ENCODE measurements around the gene SMDT1. TPM values are rescaled to one million over a fixed set of nuclear protein-coding genes. Genes with fewer than 3 reads are reported as not detected.

The SMDT1 gene, protein sequence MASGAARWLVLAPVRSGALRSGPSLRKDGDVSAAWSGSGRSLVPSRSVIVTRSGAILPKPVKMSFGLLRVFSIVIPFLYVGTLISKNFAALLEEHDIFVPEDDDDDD
- total RNA-seq, result 10.0 TPM
- 86.1 TPM for polyA plus RNA-seq

DNA sequence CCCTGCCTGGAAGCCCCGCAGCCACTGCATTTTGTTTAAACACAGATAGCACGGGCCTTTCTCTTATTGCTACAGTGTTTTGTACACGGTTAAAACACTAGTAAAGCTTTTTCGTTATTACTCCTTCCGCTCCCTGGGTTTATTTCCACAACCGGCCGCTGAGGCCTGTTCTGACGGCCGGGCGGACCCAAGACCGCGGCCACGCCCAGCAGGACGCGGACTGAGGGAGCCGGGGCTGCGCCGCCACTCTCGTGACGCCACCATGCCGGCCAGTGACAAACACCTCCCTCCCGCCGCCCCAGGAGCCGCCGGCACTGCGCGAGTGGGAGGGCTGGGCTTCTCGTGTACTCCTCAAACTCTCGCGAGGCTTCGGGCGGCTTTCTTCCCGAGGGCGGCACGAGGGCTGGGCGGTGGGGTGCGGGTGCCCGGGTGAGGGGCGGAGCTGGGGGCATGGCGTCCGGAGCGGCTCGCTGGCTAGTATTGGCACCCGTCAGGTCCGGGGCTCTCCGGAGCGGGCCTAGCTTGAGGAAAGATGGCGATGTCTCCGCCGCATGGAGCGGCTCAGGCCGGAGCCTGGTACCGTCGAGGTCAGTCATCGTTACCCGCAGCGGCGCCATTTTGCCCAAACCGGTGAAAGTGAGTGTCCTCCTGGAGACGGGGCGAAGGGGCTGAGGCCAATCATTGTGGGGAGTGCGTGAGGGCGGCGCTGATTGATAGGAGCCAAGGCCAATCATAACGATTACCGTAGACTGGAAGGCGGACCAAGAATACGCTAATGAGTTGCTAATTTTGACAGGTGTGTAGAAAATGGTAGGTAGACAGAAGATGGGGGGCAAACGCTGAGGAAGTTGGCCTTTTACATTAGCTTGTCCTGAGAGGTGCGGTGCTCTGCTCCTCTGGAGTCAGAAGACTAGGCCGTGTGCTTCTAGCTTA lies at the start of gene SMDT1:
Gene SMDT1 (plus strand): TSS at position 382 of the 933 bp plus-strand sequence. CDS start 69 bp downstream, at position 451.
- H3K36me3 ChIP-seq (ENCODE audit: insufficient read depth), result no peaks in the 10 kb centered on the region
- under 1% methylated on average over 71 of the region's 71 CpGs for WGBS

GRCh38 chr22:42033263-42034181 lies 46.0 kb upstream of the SMDT1 start:
- DNase-seq (ENCODE audit: extremely low spot score), result no peak
- H3K27ac ChIP-seq (ENCODE audit: low read depth), result no peak overlapping the region
- no peaks in the 10 kb centered on the region for H3K4me1 ChIP-seq (ENCODE audit: insufficient read depth)
- no peak overlapping the region for H3K4me3 ChIP-seq (ENCODE audit: low read depth, low read length)
- WGBS, result 91% methylated on average over 5 of the region's 5 CpGs
- H3K36me3 ChIP-seq (ENCODE audit: insufficient read depth), result no peaks in the 10 kb centered on the region

More for the DNA sequence above, at the start of gene SMDT1:
- peak within 1 kb of the TSS; percentile 45 for H3K4me3 ChIP-seq (ENCODE audit: low read depth, low read length)
- no peaks in the 10 kb centered on the region for H3K4me1 ChIP-seq (ENCODE audit: insufficient read depth)
- H3K27ac ChIP-seq (ENCODE audit: low read depth), result peak within 1 kb of the TSS; percentile 99
- DNase-seq (ENCODE audit: extremely low spot score), result peak; percentile 97

DNA sequence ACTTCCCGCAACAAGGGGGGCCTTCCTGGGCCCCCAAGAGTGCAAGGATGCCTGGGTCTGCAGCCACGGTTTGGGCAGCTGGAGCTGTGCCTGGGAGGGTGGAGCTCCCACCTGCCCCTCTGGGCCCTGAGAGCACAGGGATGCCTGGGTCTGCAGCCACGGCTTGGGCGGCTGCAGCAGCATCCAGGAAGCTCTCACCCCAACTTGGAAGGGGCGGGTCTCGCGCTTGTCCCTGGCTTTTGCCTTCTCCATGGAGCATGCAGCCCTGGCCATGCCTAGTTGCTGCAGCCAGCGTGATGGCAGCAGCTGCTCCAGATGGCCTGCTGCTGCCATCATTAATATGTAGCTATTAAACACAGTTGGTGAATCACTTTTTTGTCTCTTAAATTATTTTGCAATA lies 44.2 kb upstream of the SMDT1 start:
- Histone ChIP-seq H3K36me3 (ENCODE audit: insufficient read depth) (no peaks in the 10 kb centered on the region), H3K4me1 (ENCODE audit: insufficient read depth) (no peaks in the 10 kb centered on the region), H3K4me3 (ENCODE audit: low read depth, low read length) (no peak overlapping the region), H3K27ac (ENCODE audit: low read depth) (no peak overlapping the region)
- no peak for DNase-seq (ENCODE audit: extremely low spot score)
- WGBS, result 84% methylated on average over 8 of the region's 8 CpGs

- 93% methylated on average over 5 of the region's 5 CpGs for WGBS
- Histone ChIP-seq H3K27ac (ENCODE audit: low read depth) (no peak overlapping the region), H3K4me3 (ENCODE audit: low read depth, low read length) (no peak overlapping the region), H3K36me3 (ENCODE audit: insufficient read depth) (no peaks in the 10 kb centered on the region), H3K4me1 (ENCODE audit: insufficient read depth) (no peaks in the 10 kb centered on the region)
- DNase-seq (ENCODE audit: extremely low spot score), result no peak
Measured at GRCh38 chr22:42039271-42039670, 40.2 kb upstream of the SMDT1 start.

GRCh38 chr22:42041784-42042183 lies 37.7 kb upstream of the SMDT1 start:
- no peak for DNase-seq (ENCODE audit: extremely low spot score)
- Histone ChIP-seq H3K4me1 (ENCODE audit: insufficient read depth) (no peaks in the 10 kb centered on the region), H3K4me3 (ENCODE audit: low read depth, low read length) (no peak overlapping the region), H3K36me3 (ENCODE audit: insufficient read depth) (no peaks in the 10 kb centered on the region), H3K27ac (ENCODE audit: low read depth) (no peak overlapping the region)

- WGBS, result 71% methylated on average over 2 of the region's 2 CpGs
- Histone ChIP-seq H3K4me1 (ENCODE audit: insufficient read depth) (no peaks in the 10 kb centered on the region), H3K36me3 (ENCODE audit: insufficient read depth) (peaks cover 2% of the 10 kb centered on the region), H3K4me3 (ENCODE audit: low read depth, low read length) (no peak overlapping the region), H3K27ac (ENCODE audit: low read depth) (no peak overlapping the region)
- DNase-seq (ENCODE audit: extremely low spot score), result no peak
Measured at GRCh38 chr22:42050641-42051180, 28.8 kb upstream of the SMDT1 start.

DNA sequence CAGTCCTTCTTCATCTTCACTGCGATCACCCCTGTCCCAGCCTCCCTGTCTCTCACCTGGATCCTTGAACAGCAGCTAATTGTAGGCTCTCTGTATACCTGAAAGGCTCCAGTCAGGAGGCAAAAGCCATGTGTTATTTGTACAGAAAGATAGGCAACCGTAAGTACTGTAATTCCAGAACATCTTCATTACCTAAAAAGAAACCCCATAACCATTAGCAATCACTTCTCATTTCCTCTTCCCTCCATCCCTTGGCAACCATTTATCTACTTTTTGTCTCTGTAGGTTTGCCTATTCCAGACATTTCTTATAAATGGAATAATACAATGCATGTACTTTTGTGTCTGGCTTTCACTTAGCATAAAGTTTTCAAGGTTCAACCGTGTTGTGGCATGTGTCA lies 26.7 kb upstream of the SMDT1 start:
- Histone ChIP-seq H3K36me3 (ENCODE audit: insufficient read depth) (peaks cover 2% of the 10 kb centered on the region), H3K27ac (ENCODE audit: low read depth) (no peak overlapping the region), H3K4me1 (ENCODE audit: insufficient read depth) (no peaks in the 10 kb centered on the region), H3K4me3 (ENCODE audit: low read depth, low read length) (no peak overlapping the region)
- DNase-seq (ENCODE audit: extremely low spot score), result no peak
- 86% methylated on average over 3 of the region's 3 CpGs for WGBS

DNA sequence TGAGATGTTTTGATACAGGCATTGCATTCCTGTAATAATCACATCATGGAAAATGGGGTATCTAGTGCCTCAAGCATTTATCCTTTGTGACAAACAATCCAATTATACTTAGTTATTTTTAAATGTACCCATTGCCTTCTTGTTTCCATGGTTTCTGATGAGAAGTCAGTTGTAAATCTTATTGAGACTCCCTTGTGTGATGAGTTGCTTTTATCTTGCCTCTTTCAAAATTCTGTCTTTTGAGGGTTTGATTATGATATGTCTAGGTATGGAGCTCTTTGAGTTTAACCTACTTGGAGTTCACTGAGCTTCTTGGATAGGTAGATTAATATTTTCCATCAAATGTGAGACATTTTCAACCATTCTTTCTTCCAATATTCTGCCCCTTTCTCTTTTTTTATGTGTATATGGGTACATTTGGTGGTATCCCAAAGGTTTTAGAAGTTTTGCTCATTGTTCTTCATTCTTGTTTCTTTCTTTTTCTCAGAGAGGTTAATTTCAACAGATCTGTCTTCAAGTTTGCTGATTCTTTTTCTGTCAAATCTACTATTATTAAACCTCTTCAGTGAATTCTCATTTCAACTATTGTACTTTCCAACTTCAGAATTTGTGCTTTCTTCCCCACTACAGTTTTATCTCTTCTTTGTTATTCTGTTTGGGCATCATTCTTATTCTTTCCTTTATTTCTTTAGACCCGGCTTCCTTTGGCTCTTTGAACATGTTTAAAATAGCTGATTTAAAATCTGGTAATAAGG lies 22.6 kb upstream of the SMDT1 start:
- H3K27ac ChIP-seq (ENCODE audit: low read depth), result no peak overlapping the region
- DNase-seq (ENCODE audit: extremely low spot score), result no peak
- H3K36me3 ChIP-seq (ENCODE audit: insufficient read depth), result no peaks in the 10 kb centered on the region
- no peak overlapping the region for H3K4me3 ChIP-seq (ENCODE audit: low read depth, low read length)
- no peaks in the 10 kb centered on the region for H3K4me1 ChIP-seq (ENCODE audit: insufficient read depth)
- 97% methylated on average over 1 of the region's 1 CpG for WGBS

- Histone ChIP-seq H3K27ac (ENCODE audit: low read depth) (no peak overlapping the region), H3K36me3 (ENCODE audit: insufficient read depth) (no peaks in the 10 kb centered on the region), H3K4me3 (ENCODE audit: low read depth, low read length) (no peak overlapping the region), H3K4me1 (ENCODE audit: insufficient read depth) (no peaks in the 10 kb centered on the region)
- 85% methylated on average over 5 of the region's 5 CpGs for WGBS
- no peak for DNase-seq (ENCODE audit: extremely low spot score)
Measured at GRCh38 chr22:42060489-42060888, 19.0 kb upstream of the SMDT1 start.

DNA sequence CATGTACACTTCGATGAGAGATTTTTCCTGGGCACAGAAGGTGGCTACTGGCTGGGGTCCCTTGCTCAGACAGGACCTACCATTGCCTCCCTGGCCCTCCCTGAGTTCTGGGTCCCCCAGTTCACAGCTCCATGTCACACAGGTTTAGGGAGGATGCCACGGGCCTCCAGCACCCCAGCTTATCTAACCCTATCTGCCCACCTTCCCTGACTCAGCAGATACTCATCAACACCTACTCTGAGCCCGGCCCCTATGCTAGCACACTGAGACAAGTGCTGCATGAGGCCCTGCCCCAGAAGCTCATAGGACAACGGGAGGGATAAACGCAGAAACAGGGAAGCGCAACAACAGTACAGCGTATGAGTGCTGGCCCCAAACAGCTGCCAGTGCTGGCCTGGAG lies 18.5 kb upstream of the SMDT1 start:
- H3K36me3 ChIP-seq (ENCODE audit: insufficient read depth), result no peaks in the 10 kb centered on the region
- H3K4me3 ChIP-seq (ENCODE audit: low read depth, low read length), result no peak overlapping the region
- WGBS, result 92% methylated on average over 7 of the region's 7 CpGs
- DNase-seq (ENCODE audit: extremely low spot score), result no peak
- H3K4me1 ChIP-seq (ENCODE audit: insufficient read depth), result no peaks in the 10 kb centered on the region
- no peak overlapping the region for H3K27ac ChIP-seq (ENCODE audit: low read depth)

GRCh38 chr22:42062506-42063170 lies 16.9 kb upstream of the SMDT1 start:
- no peaks in the 10 kb centered on the region for H3K36me3 ChIP-seq (ENCODE audit: insufficient read depth)

DNA sequence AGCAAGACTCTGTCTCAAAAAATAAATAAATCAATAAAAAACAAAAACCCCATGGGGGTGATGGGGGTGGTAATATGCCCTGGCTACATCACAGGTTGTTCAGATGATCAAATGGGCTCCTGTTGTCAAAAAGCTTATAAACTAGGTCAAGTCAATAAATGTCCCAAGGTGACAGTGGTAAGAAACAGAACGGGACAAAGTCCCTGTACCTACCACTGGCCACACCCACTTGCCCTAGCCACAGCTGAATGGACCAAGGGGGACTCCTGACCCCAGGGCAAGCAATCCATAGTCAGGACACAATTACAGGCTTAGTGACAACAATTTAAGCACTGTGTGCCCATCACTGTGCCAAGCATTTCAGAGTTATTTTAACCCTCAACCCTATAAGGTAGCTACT lies 14.9 kb upstream of the SMDT1 start:
- Histone ChIP-seq H3K27ac (ENCODE audit: low read depth) (no peak overlapping the region), H3K4me3 (ENCODE audit: low read depth, low read length) (no peak overlapping the region), H3K36me3 (ENCODE audit: insufficient read depth) (no peaks in the 10 kb centered on the region), H3K4me1 (ENCODE audit: insufficient read depth) (no peaks in the 10 kb centered on the region)
- WGBS, result 87% methylated on average over 1 of the region's 1 CpG
- DNase-seq (ENCODE audit: extremely low spot score), result no peak

More at GRCh38 chr22:42062506-42063170, 16.9 kb upstream of the SMDT1 start:
- DNase-seq (ENCODE audit: extremely low spot score), result no peak
- no peak overlapping the region for H3K27ac ChIP-seq (ENCODE audit: low read depth)
- WGBS, result 87% methylated on average over 10 of the region's 10 CpGs
- no peaks in the 10 kb centered on the region for H3K4me1 ChIP-seq (ENCODE audit: insufficient read depth)
- H3K4me3 ChIP-seq (ENCODE audit: low read depth, low read length), result no peak overlapping the region

All from urinary bladder (tissue), 4 donors.